Measurements from ENCODE around the gene KRT10.

Gene KRT10

DNA sequence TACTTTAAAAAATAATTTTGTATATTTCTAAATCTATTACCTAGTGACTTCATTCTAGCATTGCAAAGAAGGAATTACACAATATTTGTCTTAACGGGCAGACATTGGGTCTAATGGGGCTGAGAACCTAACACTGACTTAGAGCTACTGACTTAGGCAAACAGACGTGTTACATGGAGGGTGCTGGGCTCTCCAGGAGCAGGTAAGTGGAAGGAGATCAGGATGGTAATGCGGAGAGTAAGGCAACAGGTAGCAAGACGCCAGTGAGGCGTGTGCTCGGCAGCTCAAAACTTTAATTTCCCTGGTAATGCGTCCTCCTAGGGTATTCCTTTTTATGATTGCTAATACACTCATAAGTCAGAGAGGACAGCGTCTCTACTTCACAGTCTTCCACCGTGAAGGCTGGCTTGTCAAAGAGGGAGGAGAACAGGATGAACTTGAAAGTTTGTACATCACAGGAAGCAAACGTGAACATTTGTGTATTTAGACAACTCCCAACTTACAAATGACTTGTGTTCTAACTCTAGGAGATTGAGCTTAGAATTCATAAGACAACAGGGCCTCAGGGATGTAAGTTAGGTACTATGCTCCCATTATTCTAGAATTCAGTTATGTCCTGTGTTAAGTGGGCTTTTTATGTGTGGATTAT lies 27.3 kb downstream of the KRT10 start:
- H3K4me3 ChIP-seq (ENCODE audit: low read length) = no peak overlapping the region
- H3K27me3 ChIP-seq (ENCODE audit: control insufficient read depth, insufficient read depth, low read length) = peaks cover 13% of the 10 kb centered on the region

DNA sequence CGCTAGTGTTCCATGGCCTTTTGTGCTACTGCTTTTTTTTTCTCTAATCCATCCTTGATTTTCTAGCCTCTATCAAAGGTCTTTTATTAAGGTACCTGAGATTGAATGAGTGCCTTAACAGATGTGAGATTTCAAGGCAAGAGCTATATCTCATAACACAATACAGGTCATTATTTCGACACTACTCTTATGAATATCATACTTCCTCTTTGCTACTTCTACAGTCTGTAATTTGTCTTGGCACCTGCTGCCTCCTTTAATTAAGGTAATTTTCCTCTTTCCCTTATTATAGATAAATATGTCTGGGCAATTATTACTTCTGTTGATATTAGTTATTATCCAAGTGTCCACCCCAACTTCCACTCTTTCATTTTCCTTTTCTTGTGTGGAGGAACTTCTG lies 27.9 kb downstream of the KRT10 start:
- Histone ChIP-seq H3K9me3 (ENCODE audit: control insufficient read depth, low read length) (no peaks in the 10 kb centered on the region), H3K4me1 (ENCODE audit: control insufficient read depth, insufficient read depth, low read length) (no peaks in the 10 kb centered on the region), H3K36me3 (ENCODE audit: control insufficient read depth, insufficient read depth, low read length) (no peaks in the 10 kb centered on the region), H3K9ac (ENCODE audit: low read length) (no peak overlapping the region), H3K27me3 (ENCODE audit: control insufficient read depth, insufficient read depth, low read length) (peaks cover 8% of the 10 kb centered on the region), H3K4me3 (ENCODE audit: low read length) (no peak overlapping the region)

More for the DNA sequence above, 27.3 kb downstream of the KRT10 start:
- Histone ChIP-seq H3K4me1 (ENCODE audit: control insufficient read depth, insufficient read depth, low read length) (no peaks in the 10 kb centered on the region), H3K36me3 (ENCODE audit: control insufficient read depth, insufficient read depth, low read length) (no peaks in the 10 kb centered on the region), H3K9me3 (ENCODE audit: control insufficient read depth, low read length) (no peaks in the 10 kb centered on the region), H3K9ac (ENCODE audit: low read length) (no peak overlapping the region)

GRCh38 chr17:40793832-40794231 lies 28.6 kb downstream of the KRT10 start:
- Histone ChIP-seq H3K4me3 (ENCODE audit: low read length) (no peak overlapping the region), H3K9me3 (ENCODE audit: control insufficient read depth, low read length) (no peaks in the 10 kb centered on the region), H3K27me3 (ENCODE audit: control insufficient read depth, insufficient read depth, low read length) (peaks cover 6% of the 10 kb centered on the region), H3K36me3 (ENCODE audit: control insufficient read depth, insufficient read depth, low read length) (no peaks in the 10 kb centered on the region), H3K4me1 (ENCODE audit: control insufficient read depth, insufficient read depth, low read length) (no peaks in the 10 kb centered on the region), H3K9ac (ENCODE audit: low read length) (no peak overlapping the region)

DNA sequence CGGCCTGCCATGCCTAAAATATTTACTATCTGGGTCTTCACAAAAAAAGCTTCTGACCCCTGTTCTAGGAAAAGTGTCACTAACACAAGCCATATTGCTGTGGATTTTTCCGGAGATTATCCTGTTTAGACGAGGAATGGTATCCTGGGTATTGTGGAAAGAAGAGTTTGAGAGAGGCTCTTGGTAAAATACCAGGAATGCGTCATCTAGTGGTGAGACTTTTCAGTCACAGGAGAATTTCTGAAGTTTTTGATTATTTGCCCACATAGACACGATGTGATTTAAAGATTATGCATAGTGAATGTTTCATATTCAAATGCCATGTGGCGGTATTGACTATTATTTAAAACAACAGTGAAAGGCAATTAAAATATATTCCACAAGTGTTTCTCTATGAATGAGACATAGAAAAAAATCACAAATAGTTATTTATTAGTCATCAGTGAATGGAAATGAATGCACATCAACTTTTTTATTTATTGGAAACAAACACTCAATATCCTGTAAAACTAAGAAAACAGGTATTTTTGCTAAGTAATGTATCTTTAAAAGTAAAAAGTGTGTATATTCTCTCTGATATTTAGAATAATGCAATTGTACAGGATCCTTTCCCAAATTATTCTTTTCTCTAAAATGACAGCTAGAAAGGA lies 30.5 kb downstream of the KRT10 start:
- no peak overlapping the region for H3K4me3 ChIP-seq (ENCODE audit: low read length)
- H3K9me3 ChIP-seq (ENCODE audit: control insufficient read depth, low read length) = no peaks in the 10 kb centered on the region
- peaks cover 6% of the 10 kb centered on the region for H3K27me3 ChIP-seq (ENCODE audit: control insufficient read depth, insufficient read depth, low read length)
- H3K36me3 ChIP-seq (ENCODE audit: control insufficient read depth, insufficient read depth, low read length) = no peaks in the 10 kb centered on the region
- no peaks in the 10 kb centered on the region for H3K4me1 ChIP-seq (ENCODE audit: control insufficient read depth, insufficient read depth, low read length)
- no peak overlapping the region for H3K9ac ChIP-seq (ENCODE audit: low read length)

DNA sequence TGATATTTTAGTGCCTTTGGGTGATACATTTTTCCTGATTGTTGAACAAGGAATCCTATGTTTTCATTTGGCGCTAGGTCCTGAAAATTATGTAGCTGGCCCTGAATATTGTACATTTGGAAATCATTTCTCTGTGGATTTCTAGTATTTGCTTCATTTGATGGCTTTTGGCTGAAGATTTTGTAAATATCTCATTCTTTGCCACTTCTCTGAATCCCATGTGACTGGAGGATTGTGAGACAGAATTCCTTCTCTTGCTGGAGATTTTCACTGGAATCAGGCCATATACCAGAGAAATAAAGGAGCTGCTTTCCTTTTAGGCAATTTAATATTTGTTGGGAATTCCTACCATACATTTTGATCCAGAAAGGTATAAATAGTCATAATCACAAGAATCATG lies 31.3 kb downstream of the KRT10 start:
- H3K27me3 ChIP-seq (ENCODE audit: control insufficient read depth, insufficient read depth, low read length) = peaks cover under 1% of the 10 kb centered on the region
- no peak overlapping the region for H3K4me3 ChIP-seq (ENCODE audit: low read length)
- H3K9me3 ChIP-seq (ENCODE audit: control insufficient read depth, low read length) = no peaks in the 10 kb centered on the region
- H3K4me1 ChIP-seq (ENCODE audit: control insufficient read depth, insufficient read depth, low read length) = no peaks in the 10 kb centered on the region
- H3K36me3 ChIP-seq (ENCODE audit: control insufficient read depth, insufficient read depth, low read length) = no peaks in the 10 kb centered on the region
- H3K9ac ChIP-seq (ENCODE audit: low read length) = no peak overlapping the region

DNA sequence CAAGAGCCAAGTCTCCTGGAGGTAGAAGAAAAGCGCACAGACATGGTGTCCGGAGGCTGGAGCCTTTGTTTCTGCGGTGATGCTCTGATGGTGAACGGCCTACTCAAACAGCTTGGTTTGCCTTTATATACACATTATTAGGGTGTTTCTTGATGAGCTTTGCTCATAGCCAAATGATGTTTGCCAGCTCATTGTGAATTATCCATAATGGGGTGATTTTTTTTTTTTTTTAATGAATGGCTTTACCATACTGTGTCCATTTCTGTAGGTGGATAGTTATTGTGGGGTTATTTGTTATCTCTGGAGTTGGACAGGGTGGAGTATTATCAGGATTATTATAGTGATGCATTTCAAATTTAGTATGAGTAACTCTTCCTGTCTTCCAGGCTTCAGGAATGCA lies 40.0 kb downstream of the KRT10 start, which contains the start of gene KRT27:
Gene KRT27, minus strand, starts transcription at position 101 of the 400 bp plus-strand sequence. Its CDS starts 57 bp downstream, at position 44.
- H3K4me3 ChIP-seq (ENCODE audit: low read length) = no peak within 1 kb of the TSS
- peaks cover 6% of the 10 kb centered on the region for H3K27me3 ChIP-seq (ENCODE audit: control insufficient read depth, insufficient read depth, low read length)
- no peak within 1 kb of the TSS for H3K9ac ChIP-seq (ENCODE audit: low read length)
- no peaks in the 10 kb centered on the region for H3K9me3 ChIP-seq (ENCODE audit: control insufficient read depth, low read length)
- no peaks in the 10 kb centered on the region for H3K36me3 ChIP-seq (ENCODE audit: control insufficient read depth, insufficient read depth, low read length)
- H3K4me1 ChIP-seq (ENCODE audit: control insufficient read depth, insufficient read depth, low read length) = no peaks in the 10 kb centered on the region

DNA sequence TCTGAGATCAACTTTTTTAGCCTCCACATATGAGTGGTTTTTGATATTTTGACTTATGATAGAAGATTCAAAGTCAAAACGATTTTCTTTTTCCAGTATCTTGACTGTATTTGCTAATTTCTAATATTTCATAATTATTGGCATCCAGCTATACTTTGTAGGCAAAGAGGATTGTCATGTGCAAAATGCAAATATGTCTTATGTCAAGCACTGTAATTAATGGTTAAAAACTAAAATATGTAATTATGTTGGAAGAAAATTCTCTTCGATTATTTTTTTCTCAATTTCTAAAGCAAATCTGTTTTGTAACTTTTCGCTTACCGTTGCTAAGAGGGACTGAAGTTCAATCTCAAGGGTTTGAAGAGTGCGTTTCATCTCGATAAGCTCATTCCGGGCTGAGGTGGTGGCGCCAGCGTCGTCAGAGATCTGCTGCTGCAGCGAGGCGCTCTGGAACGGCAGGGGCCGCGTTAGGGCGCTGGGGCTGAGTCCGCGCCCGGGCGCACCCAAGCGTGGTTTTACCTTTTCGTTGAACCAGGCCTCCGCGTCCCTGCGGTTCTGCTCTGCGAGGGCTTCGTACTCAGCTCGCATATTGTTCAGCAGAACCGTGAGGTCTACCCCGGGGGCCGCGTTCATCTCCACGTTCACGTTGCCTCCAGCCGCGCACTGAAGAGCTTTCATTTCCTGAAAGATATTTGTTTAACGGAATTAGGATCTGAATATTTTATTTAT lies 43.1 kb downstream of the KRT10 start:
- Histone ChIP-seq H3K36me3 (ENCODE audit: control insufficient read depth, insufficient read depth, low read length) (no peaks in the 10 kb centered on the region), H3K4me1 (ENCODE audit: control insufficient read depth, insufficient read depth, low read length) (no peaks in the 10 kb centered on the region), H3K4me3 (ENCODE audit: low read length) (no peak overlapping the region), H3K27me3 (ENCODE audit: control insufficient read depth, insufficient read depth, low read length) (peaks cover 12% of the 10 kb centered on the region), H3K9me3 (ENCODE audit: control insufficient read depth, low read length) (no peaks in the 10 kb centered on the region), H3K9ac (ENCODE audit: low read length) (no peak overlapping the region)

- Histone ChIP-seq H3K4me1 (ENCODE audit: control insufficient read depth, insufficient read depth, low read length) (no peaks in the 10 kb centered on the region), H3K36me3 (ENCODE audit: control insufficient read depth, insufficient read depth, low read length) (no peaks in the 10 kb centered on the region), H3K4me3 (ENCODE audit: low read length) (no peak overlapping the region), H3K9ac (ENCODE audit: low read length) (no peak overlapping the region), H3K27me3 (ENCODE audit: control insufficient read depth, insufficient read depth, low read length) (peaks cover 12% of the 10 kb centered on the region), H3K9me3 (ENCODE audit: control insufficient read depth, low read length) (no peaks in the 10 kb centered on the region)
These were observed 44.0 kb downstream of the KRT10 start for GRCh38 chr17:40778461-40778860.

DNA sequence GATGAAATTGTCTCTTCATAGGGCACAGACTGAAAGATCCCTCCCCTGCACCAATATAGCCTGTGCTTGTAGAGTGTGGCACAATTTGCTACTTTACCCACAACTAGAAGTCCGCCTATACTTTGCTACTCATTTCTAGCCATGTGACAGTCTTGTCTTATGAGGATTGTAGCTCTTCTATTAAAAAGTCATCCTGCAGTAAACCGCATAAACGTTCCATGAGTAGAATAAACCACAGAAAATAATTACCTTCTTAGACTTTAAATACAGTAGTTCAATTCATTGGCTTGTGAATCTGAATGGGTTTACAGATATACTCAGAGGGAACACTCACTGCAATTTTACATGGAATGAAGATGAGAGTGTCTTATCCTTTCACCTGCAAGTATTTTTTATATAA lies 44.4 kb downstream of the KRT10 start:
- H3K9me3 ChIP-seq (ENCODE audit: control insufficient read depth, low read length) = no peaks in the 10 kb centered on the region

GRCh38 chr17:40777459-40777858 lies 45.0 kb downstream of the KRT10 start:
- Histone ChIP-seq H3K4me1 (ENCODE audit: control insufficient read depth, insufficient read depth, low read length) (no peaks in the 10 kb centered on the region), H3K36me3 (ENCODE audit: control insufficient read depth, insufficient read depth, low read length) (no peaks in the 10 kb centered on the region), H3K4me3 (ENCODE audit: low read length) (no peak overlapping the region), H3K9me3 (ENCODE audit: control insufficient read depth, low read length) (no peaks in the 10 kb centered on the region), H3K27me3 (ENCODE audit: control insufficient read depth, insufficient read depth, low read length) (peaks cover 12% of the 10 kb centered on the region), H3K9ac (ENCODE audit: low read length) (no peak overlapping the region)

More for the DNA sequence above, 44.4 kb downstream of the KRT10 start:
- no peaks in the 10 kb centered on the region for H3K4me1 ChIP-seq (ENCODE audit: control insufficient read depth, insufficient read depth, low read length)
- peaks cover 12% of the 10 kb centered on the region for H3K27me3 ChIP-seq (ENCODE audit: control insufficient read depth, insufficient read depth, low read length)
- H3K9ac ChIP-seq (ENCODE audit: low read length) = no peak overlapping the region
- no peaks in the 10 kb centered on the region for H3K36me3 ChIP-seq (ENCODE audit: control insufficient read depth, insufficient read depth, low read length)
- no peak overlapping the region for H3K4me3 ChIP-seq (ENCODE audit: low read length)

DNA sequence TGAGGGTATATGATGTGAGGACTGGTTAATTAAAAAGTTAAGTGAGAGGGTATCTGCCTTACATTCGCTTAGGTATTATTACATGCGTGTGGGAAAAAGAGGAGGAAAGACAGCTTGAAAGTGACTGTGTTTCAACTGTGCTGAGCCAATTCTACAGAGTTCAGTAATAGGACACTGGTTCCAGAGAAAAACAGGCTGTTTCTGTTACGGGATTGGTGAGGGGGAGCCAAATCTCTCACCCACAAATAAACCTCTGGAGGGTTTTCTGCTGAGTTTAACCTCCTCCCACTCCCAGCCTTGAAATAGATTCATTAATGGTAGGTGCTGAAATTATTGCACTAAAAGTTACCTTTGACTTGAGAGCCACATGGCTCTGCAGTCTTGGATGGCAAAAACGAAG lies 46.5 kb downstream of the KRT10 start:
- H3K36me3 ChIP-seq (ENCODE audit: control insufficient read depth, insufficient read depth, low read length) = no peaks in the 10 kb centered on the region
- no peaks in the 10 kb centered on the region for H3K9me3 ChIP-seq (ENCODE audit: control insufficient read depth, low read length)
- peaks cover 17% of the 10 kb centered on the region for H3K27me3 ChIP-seq (ENCODE audit: control insufficient read depth, insufficient read depth, low read length)
- no peak overlapping the region for H3K9ac ChIP-seq (ENCODE audit: low read length)
- H3K4me1 ChIP-seq (ENCODE audit: control insufficient read depth, insufficient read depth, low read length) = no peaks in the 10 kb centered on the region
- no peak overlapping the region for H3K4me3 ChIP-seq (ENCODE audit: low read length)

DNA sequence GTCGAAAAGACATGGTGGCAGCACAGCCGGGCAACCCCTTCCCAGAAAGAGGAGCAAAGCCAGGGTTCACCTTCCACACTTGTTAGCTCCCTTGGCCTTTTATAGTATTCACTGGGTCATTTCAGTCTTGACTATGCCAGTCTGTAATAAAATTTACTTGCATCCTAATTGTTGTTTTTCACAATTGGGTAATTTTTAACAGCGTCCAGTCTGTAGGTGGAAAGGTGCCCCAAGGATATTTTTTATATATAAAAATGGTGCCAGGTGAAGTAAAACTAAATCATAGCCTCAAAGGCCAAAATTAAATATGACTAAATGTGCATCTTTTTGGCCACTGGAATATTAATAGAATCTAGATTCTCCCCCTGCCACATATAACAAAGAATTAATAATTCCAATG lies 50.3 kb downstream of the KRT10 start, which contains the start of gene KRT26:
Gene KRT26, minus strand, starts transcription at position 101 of the 400 bp plus-strand sequence. Its CDS starts 88 bp downstream, at position 13.
- no peaks in the 10 kb centered on the region for H3K9me3 ChIP-seq (ENCODE audit: control insufficient read depth, low read length)
- no peaks in the 10 kb centered on the region for H3K4me1 ChIP-seq (ENCODE audit: control insufficient read depth, insufficient read depth, low read length)
- H3K9ac ChIP-seq (ENCODE audit: low read length) = no peak within 1 kb of the TSS
- H3K4me3 ChIP-seq (ENCODE audit: low read length) = no peak within 1 kb of the TSS
- no peaks in the 10 kb centered on the region for H3K36me3 ChIP-seq (ENCODE audit: control insufficient read depth, insufficient read depth, low read length)
- peaks cover 10% of the 10 kb centered on the region for H3K27me3 ChIP-seq (ENCODE audit: control insufficient read depth, insufficient read depth, low read length)

Data from mucosa of stomach (tissue), 1 donor.